NCI-H2107 (cell line): ENCODE data around the gene NUP214.
"Not testable (repeated sequence)": the region's sequence is repeated elsewhere in the genome, so short reads cannot be mapped to it uniquely, and the experiment has no call there.

Source experiments
- DNase-seq: peaks from one replicate; lab custom pipeline; 2025; lab: John Stamatoyannopoulos, UW

NUP214 gene

GRCh38 chr9:131096269-131097125, 28.9 kb upstream of the NUP214 start, which contains the start of gene AIF1L:
Gene AIF1L (plus strand): TSS chr9:131096531. CDS start chr9:131096630, 99 bp downstream.
- DNase-seq, result peak; percentile 59

- DNase-seq, result no peak
Measured at GRCh38 chr9:131097126-131097947, 28.0 kb upstream of the NUP214 start.

- no peak for DNase-seq
Measured at GRCh38 chr9:131097948-131098278, 27.5 kb upstream of the NUP214 start.

- DNase-seq, result no peak
Measured at GRCh38 chr9:131098391-131099101, 26.8 kb upstream of the NUP214 start.

- DNase-seq, result no peak
Measured at GRCh38 chr9:131099102-131099606, 26.2 kb upstream of the NUP214 start.

- not testable (repeated sequence) for DNase-seq
Measured at GRCh38 chr9:131099845-131100244, 25.5 kb upstream of the NUP214 start.

GRCh38 chr9:131100445-131100844, 24.9 kb upstream of the NUP214 start:
- no peak for DNase-seq

GRCh38 chr9:131101207-131101964, 24.0 kb upstream of the NUP214 start:
- no peak for DNase-seq

GRCh38 chr9:131103024-131103423, 22.4 kb upstream of the NUP214 start:
- no peak for DNase-seq

GRCh38 chr9:131103535-131103934, 21.9 kb upstream of the NUP214 start:
- DNase-seq, result no peak

- no peak for DNase-seq
Measured at GRCh38 chr9:131104016-131104740, 21.2 kb upstream of the NUP214 start.

- DNase-seq, result no peak
Measured at GRCh38 chr9:131105952-131106351, 19.4 kb upstream of the NUP214 start.

GRCh38 chr9:131107760-131108159, 17.6 kb upstream of the NUP214 start:
- no peak for DNase-seq

GRCh38 chr9:131111186-131111853, 14.1 kb upstream of the NUP214 start:
- DNase-seq, result no peak

- no peak for DNase-seq
Measured at GRCh38 chr9:131111854-131112311, 13.5 kb upstream of the NUP214 start.

GRCh38 chr9:131112374-131113154, 12.8 kb upstream of the NUP214 start:
- DNase-seq, result no peak

- DNase-seq, result no peak
Measured at GRCh38 chr9:131113655-131114054, 11.7 kb upstream of the NUP214 start.

GRCh38 chr9:131114084-131114535, 11.3 kb upstream of the NUP214 start:
- DNase-seq, result no peak

GRCh38 chr9:131115360-131115742, 10.0 kb upstream of the NUP214 start:
- not testable (repeated sequence) for DNase-seq
